ENCODE data around the gene KRTAP5-2.

Gene KRTAP5-2

DNA sequence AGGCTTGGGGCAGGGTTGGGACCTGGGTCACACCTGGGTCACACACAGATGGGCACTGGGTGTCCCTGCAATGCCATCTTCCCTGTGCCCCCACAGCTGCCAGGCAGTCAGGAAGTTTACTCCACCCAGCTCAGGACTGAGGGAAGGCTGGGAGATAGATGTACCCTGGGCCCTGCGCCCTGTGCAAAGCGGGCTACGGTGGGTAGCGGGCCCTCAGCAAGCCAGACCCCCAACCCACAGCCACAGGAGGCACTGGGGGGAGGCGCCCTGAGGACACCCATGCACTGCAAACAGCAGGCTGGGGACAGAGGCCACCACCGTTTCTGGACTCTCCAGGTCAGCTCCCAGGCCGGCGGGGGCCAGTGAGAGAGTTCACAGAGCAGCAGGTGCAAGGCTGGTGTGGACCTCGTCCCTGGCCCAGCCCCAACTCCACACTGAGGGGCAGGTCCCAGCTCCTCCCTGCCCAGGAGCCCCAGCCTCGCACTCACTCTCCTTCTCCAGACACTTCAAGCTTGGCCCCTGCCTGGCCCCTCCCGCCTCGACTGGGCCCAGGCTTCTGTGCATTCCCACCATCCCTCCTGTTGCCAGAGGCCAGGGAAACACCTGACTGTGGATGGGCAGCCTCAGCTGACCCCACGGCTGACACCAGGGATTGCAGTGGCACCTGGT, 30.9 kb downstream of the KRTAP5-2 start:
- TF ChIP-seq, protein P1, sequence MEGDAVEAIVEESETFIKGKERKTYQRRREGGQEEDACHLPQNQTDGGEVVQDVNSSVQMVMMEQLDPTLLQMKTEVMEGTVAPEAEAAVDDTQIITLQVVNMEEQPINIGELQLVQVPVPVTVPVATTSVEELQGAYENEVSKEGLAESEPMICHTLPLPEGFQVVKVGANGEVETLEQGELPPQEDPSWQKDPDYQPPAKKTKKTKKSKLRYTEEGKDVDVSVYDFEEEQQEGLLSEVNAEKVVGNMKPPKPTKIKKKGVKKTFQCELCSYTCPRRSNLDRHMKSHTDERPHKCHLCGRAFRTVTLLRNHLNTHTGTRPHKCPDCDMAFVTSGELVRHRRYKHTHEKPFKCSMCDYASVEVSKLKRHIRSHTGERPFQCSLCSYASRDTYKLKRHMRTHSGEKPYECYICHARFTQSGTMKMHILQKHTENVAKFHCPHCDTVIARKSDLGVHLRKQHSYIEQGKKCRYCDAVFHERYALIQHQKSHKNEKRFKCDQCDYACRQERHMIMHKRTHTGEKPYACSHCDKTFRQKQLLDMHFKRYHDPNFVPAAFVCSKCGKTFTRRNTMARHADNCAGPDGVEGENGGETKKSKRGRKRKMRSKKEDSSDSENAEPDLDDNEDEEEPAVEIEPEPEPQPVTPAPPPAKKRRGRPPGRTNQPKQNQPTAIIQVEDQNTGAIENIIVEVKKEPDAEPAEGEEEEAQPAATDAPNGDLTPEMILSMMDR (IDR thresholded peaks at IDR 0.05; ENCODE audit: low read length, missing control alignments), result no peak
- H3K4me3 ChIP-seq (replicated peaks; ENCODE audit: low read depth, low read length), result no peak overlapping the region
- no peak for DNase-seq (ENCODE audit: low read depth)

DNA sequence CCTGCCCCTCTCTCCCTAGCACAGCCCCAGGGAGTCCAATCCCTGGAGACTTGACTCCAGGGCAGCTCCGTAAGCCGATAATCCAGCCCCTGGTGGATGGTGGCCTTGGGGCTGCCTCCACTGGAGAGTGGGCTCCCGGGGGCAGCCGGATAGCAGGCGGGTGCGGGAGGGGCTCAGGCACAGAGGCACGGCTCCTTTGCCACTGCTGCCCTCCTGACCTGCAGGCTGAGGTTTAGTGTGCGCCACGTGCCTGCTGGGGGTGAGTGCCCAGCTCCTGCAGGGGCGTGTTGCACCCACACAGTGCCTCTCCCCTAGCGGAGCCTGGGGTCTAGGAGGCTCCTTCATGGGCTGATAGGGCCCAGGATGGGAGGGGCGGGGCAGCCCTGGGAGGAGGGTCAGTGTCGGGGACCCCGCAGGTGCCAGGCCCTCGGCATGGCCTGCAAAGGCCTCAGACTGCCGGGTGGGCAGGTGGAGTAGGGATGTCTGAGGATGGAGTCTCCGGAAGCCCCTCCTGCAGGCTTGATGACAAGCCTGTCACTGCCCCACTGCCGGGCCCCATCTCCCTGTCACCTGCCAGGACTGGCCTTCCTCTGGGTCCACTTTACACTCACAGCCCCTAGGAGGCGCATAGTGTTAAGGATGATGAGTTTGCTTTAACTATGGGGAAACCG, 31.6 kb downstream of the KRTAP5-2 start:
- H3K4me3 ChIP-seq (replicated peaks; ENCODE audit: low read depth, low read length), result no peak overlapping the region
- DNase-seq (ENCODE audit: low read depth), result no peak
- TF ChIP-seq, protein P1 (IDR thresholded peaks at IDR 0.05; ENCODE audit: low read length, missing control alignments), result peak; percentile 7

DNA sequence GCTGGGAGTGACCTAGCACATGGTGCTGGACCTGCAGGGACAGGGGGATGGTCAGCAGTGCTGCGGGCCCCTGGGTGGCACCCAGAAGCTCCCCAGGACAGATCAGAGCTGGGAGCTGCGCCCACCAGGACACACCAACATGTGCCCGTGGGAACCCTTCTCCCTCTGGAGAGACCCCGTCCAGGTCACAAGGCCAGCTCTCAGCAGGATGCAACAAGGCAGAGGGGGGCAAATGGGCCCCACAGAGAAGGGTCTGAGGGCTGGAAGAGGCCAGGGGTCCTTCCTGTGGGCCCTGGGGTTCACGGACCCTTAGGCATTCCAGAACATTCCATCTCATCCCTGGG, 32.2 kb downstream of the KRTAP5-2 start:
- DNase-seq (ENCODE audit: low read depth), result no peak
- H3K4me3 ChIP-seq (replicated peaks; ENCODE audit: low read depth, low read length), result no peak overlapping the region
- TF ChIP-seq, protein P1 (IDR thresholded peaks at IDR 0.05; ENCODE audit: low read length, missing control alignments), result no peak

DNA sequence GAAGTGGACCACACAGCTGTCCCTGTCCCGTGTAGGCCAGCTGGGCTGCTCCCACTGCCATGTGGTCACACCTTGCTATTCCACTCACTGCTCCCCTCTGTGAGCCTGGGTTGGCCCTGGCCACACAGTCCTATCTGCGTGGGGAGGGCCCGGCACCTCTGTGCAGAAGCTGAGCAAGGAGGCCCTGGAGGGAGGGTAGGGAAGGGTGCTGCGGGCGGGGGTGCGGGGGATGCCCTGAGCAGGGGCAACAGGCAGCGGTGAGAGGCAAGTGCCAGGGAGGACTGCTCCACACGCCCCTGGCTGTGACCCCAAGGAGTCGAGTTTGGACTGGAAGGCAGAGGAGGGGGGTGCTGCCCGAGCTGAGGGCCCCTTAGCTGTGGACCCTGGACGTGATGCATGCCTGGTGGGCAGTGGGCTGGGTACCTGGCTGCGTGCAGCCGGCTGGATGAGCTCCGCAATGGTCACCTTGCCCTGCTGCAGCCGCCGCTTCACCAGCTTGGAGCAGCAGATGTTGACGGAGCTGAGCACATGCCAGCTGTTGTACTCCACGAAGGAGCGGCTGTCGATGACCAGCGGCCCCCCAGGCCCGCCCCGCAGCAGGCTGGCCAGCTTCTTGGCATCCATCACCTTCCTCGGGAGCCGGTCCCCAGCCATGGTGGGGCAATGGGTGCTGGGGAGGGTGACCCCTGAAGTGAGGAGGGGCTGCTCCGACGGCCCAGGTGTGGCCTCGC, 32.8 kb downstream of the KRTAP5-2 start:
- DNase-seq (ENCODE audit: low read depth), result no peak
- TF ChIP-seq, protein P1 (IDR thresholded peaks at IDR 0.05; ENCODE audit: low read length, missing control alignments), result no peak
- H3K4me3 ChIP-seq (replicated peaks; ENCODE audit: low read depth, low read length), result no peak overlapping the region

DNA sequence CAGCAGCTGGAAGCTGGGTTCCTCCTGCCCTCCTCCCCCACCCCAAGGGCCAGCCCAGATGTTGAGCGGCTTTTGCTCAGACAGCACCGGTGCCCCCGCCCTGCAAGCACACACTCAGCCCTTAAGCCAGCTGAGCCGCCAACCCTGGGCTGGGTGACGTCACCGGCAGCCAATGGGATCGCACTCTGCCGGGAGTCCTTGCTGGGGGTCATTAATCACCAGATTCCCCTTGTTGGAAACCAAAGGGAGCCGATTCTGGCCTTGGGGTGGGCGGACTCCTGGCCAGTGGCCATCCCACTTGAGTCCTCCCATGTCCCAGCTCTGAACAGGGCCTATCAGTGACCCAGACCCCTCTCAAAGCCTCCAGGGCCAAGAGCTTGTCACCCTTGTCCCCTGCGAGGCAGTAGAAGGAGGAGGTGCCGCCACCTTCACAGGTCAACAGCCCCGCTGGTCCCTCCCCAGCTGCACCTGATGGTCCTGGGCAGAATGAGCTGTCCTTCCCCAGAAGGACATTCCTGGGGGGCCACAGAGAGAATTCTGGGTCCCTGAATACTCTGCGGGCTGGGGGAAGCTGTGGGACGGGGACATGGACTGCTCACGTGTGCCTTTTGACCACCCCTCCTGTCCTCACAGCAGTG, 33.4 kb downstream of the KRTAP5-2 start:
- no peak overlapping the region for H3K4me3 ChIP-seq (replicated peaks; ENCODE audit: low read depth, low read length)
- DNase-seq (ENCODE audit: low read depth), result peak; percentile 72
- TF ChIP-seq, protein P1 (IDR thresholded peaks at IDR 0.05; ENCODE audit: low read length, missing control alignments), result no peak

DNA sequence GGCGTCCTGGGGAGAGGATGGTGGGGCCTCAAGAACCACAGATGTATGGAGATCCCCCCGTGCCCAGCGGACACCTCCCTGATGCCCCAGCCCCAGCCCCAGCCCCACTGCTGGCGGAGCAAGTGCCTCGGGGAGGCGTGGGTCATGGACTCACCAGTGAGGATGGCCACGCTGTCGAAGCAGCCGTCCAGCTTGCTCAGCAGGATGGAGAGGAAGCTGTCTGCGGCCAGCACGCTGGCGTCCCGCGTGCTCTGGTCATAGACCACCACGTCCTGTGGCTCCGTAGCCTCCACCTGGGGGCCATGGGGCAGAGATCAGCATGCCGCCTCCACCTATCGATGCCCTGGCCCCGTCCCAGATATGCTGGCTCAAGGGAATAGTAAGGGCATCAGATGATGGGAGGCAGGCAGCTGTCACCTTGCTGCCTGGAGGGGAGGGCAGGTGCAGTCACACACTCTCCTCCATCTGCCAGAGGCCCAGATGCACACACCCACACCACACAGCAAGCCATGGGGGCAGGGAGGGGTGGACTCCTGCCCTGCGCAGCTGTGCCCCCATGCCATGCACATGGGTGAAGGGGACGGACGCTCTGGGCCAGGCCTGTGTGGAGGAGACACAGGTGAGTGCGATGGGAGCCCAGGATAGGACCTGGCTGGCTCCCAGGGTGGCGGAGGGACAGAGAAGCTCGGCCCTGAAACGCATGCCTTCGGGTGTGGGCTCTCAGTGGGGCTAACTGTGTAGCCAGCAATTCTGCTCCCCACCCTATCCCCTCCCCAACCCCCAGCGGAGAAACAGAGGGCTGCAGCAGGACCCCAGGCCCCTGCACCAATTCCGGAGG, 34.2 kb downstream of the KRTAP5-2 start:
- TF ChIP-seq, protein P1 (IDR thresholded peaks at IDR 0.05; ENCODE audit: low read length, missing control alignments), result no peak
- H3K4me3 ChIP-seq (replicated peaks; ENCODE audit: low read depth, low read length), result no peak overlapping the region
- DNase-seq (ENCODE audit: low read depth), result no peak
